ENCODE data around the gene RPS6KA3.

RPS6KA3 gene

GRCh38 chrX:20266810-20267606 is at the start of gene RPS6KA3:
TSS of gene RPS6KA3 (minus strand) at chrX:20266909. CDS start at chrX:20266632, 277 bp downstream.
- H3K27ac ChIP-seq: peak within 1 kb of the TSS; percentile 80
- no peak for TF ChIP-seq CTCF (conservative IDR thresholded peaks at IDR 0.05)

- TF ChIP-seq CTCF (conservative IDR thresholded peaks at IDR 0.05): no peak
- H3K27ac ChIP-seq: no peak overlapping the region
Measured at GRCh38 chrX:20315140-20315539, 48.4 kb upstream of the RPS6KA3 start.

GRCh38 chrX:20313899-20314298 is 47.2 kb upstream of the RPS6KA3 start:
- TF ChIP-seq CTCF (conservative IDR thresholded peaks at IDR 0.05): no peak
- no peak overlapping the region for H3K27ac ChIP-seq

- no peak overlapping the region for H3K27ac ChIP-seq
- TF ChIP-seq CTCF (conservative IDR thresholded peaks at IDR 0.05): no peak
Measured at GRCh38 chrX:20312018-20312417, 45.3 kb upstream of the RPS6KA3 start.

GRCh38 chrX:20311505-20311904 is 44.8 kb upstream of the RPS6KA3 start:
- TF ChIP-seq CTCF (conservative IDR thresholded peaks at IDR 0.05): no peak
- H3K27ac ChIP-seq: no peak overlapping the region

- no peak for TF ChIP-seq CTCF (conservative IDR thresholded peaks at IDR 0.05)
- no peak overlapping the region for H3K27ac ChIP-seq
Measured at GRCh38 chrX:20309806-20310205, 43.1 kb upstream of the RPS6KA3 start.

- no peak overlapping the region for H3K27ac ChIP-seq
Measured at GRCh38 chrX:20306668-20307067, 40.0 kb upstream of the RPS6KA3 start.

More at GRCh38 chrX:20306668-20307067, 40.0 kb upstream of the RPS6KA3 start:
- no peak for TF ChIP-seq CTCF (conservative IDR thresholded peaks at IDR 0.05)

Measured in VCaP (cell line).